ENCODE results near the gene GABARAP.

The GABARAP gene

GRCh38 chr17:7204828-7205461 is 37.3 kb downstream of the GABARAP start:
- peak; percentile 86 for DNase-seq

GRCh38 chr17:7204336-7204735 is 37.9 kb downstream of the GABARAP start:
- no peak for DNase-seq

GRCh38 chr17:7203391-7203790 is 38.9 kb downstream of the GABARAP start:
- DNase-seq = no peak

GRCh38 chr17:7196651-7197401 is 45.4 kb downstream of the GABARAP start:
- DNase-seq = no peak

- no peak for DNase-seq
Observed at GRCh38 chr17:7195971-7196370, 46.3 kb downstream of the GABARAP start.

- DNase-seq = no peak
Observed at GRCh38 chr17:7192271-7192937, 49.8 kb downstream of the GABARAP start.

- DNase-seq = no peak
Observed at GRCh38 chr17:7191571-7192270, 50.5 kb downstream of the GABARAP start.

GRCh38 chr17:7191069-7191468 is 51.2 kb downstream of the GABARAP start:
- no peak for DNase-seq

GRCh38 chr17:7190276-7190917 is 51.9 kb downstream of the GABARAP start:
- DNase-seq = no peak
